ENCODE measurements around the gene HMOX1.
"Not testable (repeated sequence)": the region's sequence is repeated elsewhere in the genome, so short reads cannot be mapped to it uniquely, and the experiment has no call there.

Gene HMOX1

GRCh38 chr22:35381424-35382009 is 621 bp downstream of the HMOX1 start:
- DNase-seq = no peak

GRCh38 chr22:35383679-35384071 is 2.8 kb downstream of the HMOX1 start:
- DNase-seq = no peak

GRCh38 chr22:35384527-35384926 is 3.6 kb downstream of the HMOX1 start:
- no peak for DNase-seq

GRCh38 chr22:35384975-35385588 is 4.2 kb downstream of the HMOX1 start:
- no peak for DNase-seq

GRCh38 chr22:35386670-35387288 is 5.9 kb downstream of the HMOX1 start:
- DNase-seq = no peak

GRCh38 chr22:35390933-35391332 is 10.0 kb downstream of the HMOX1 start:
- no peak for DNase-seq

- DNase-seq = no peak
Measured at GRCh38 chr22:35392357-35392756, 11.5 kb downstream of the HMOX1 start.

GRCh38 chr22:35393116-35394010 is 12.5 kb downstream of the HMOX1 start:
- no peak for DNase-seq

GRCh38 chr22:35394011-35394312 is 13.1 kb downstream of the HMOX1 start:
- DNase-seq = no peak

GRCh38 chr22:35394810-35395563 is 14.1 kb downstream of the HMOX1 start:
- DNase-seq = no peak

GRCh38 chr22:35396622-35397021 is 15.7 kb downstream of the HMOX1 start:
- DNase-seq = not testable (repeated sequence)

- DNase-seq = peak; percentile 14
Measured at GRCh38 chr22:35397095-35397904, 16.4 kb downstream of the HMOX1 start.

GRCh38 chr22:35398591-35398973 is 17.7 kb downstream of the HMOX1 start:
- DNase-seq = no peak

- no peak for DNase-seq
Measured at GRCh38 chr22:35399114-35399677, 18.3 kb downstream of the HMOX1 start.

GRCh38 chr22:35399678-35400500 is 19.0 kb downstream of the HMOX1 start, which contains the start of gene MCM5:
TSS of gene MCM5 (plus strand) at chr22:35400140. CDS start at chr22:35400439, 299 bp downstream.
- peak; percentile 99 for DNase-seq

GRCh38 chr22:35400501-35400790 is 19.6 kb downstream of the HMOX1 start:
- peak; percentile 12 for DNase-seq

GRCh38 chr22:35401863-35402262 is 21.0 kb downstream of the HMOX1 start:
- no peak for DNase-seq

GRCh38 chr22:35403356-35403755 is 22.5 kb downstream of the HMOX1 start:
- no peak for DNase-seq

- DNase-seq = no peak
Measured at GRCh38 chr22:35404176-35404575, 23.3 kb downstream of the HMOX1 start.

- DNase-seq = no peak
Measured at GRCh38 chr22:35406443-35406842, 25.5 kb downstream of the HMOX1 start.

- DNase-seq = no peak
Measured at GRCh38 chr22:35407362-35407761, 26.5 kb downstream of the HMOX1 start.

Data from COR-L47 (cell line).